Transverse colon (tissue), 4 donors: ENCODE data around the gene TMEM106C. TPM values are rescaled to one million over a fixed set of nuclear protein-coding genes. Genes with fewer than 3 reads are reported as not detected.

Experiments
- DNase-seq: peaks from one replicate; pipeline ENCODE4 v3.0.0-alpha.2; 2019
- H3K27ac ChIP-seq, 4 donors: fragments of 200-600 bp; sonication (generic); 2 replicates each; pipeline ENCODE4 v1.5.1; 2016 to 2018; ENCODE audit warnings: inconsistent platforms in 4 of 4
- H3K27me3 ChIP-seq: fragments of 200-600 bp; sonication (generic); 2 replicates; pipeline ENCODE4 v1.5.1; 2017; ENCODE audit warnings: inconsistent platforms
- H3K36me3 ChIP-seq, 4 donors: fragments of 200-600 bp; sonication (generic); 2 replicates each; pipeline ENCODE4 v1.5.1; 2017 to 2019; ENCODE audit warnings: inconsistent platforms in 4 of 4
- H3K4me1 ChIP-seq, 4 donors: fragments of 200-600 bp; sonication (generic); 2 replicates each; pipeline ENCODE4 v1.5.1; 2017 to 2020; ENCODE audit warnings: inconsistent platforms in 4 of 4
- H3K4me3 ChIP-seq, 4 donors: fragments of 200-600 bp; sonication (generic); 1 replicate in 1 of 4; 2 replicates in 3 of 4; pipeline versions ENCODE4 v1.5.1 to v1.6.1; 2017 to 2019; ENCODE audit warnings: inconsistent platforms in 4 of 4
- H3K9me3 ChIP-seq, 2 donors: fragments of 200-600 bp; sonication (generic); 2 replicates each; pipeline ENCODE4 v1.5.1; 2017 to 2019; ENCODE audit warnings: inconsistent platforms in 2 of 2
- EP300 ChIP-seq: sonication (generic); formaldehyde crosslinking; IDR thresholded peaks from one replicate; pipeline ENCODE4 v1.6.1; 2017; ENCODE audit warnings: antibody characterized with exemption, low read depth
- POLR2A ChIP-seq: fragments of 450-650 bp; IDR thresholded peaks from one replicate; pipeline ENCODE4 v1.6.1; 2016; ENCODE audit warnings: antibody characterized with exemption, mild to moderate bottlenecking, moderate library complexity
- POLR2AphosphoS5 ChIP-seq, 3 donors: sonication (generic); formaldehyde crosslinking; IDR thresholded peaks; one replicate each; pipeline ENCODE4 v1.6.1; 2016; ENCODE audit warnings: antibody characterized with exemption in 3 of 3
- WGBS, 2 donors: methylation state at CpG; one replicate each; pipeline ENCODE4 v1.1.5; 2018; ENCODE audit warnings: low coverage in 1 of 2; 5-methylcytosine and 5-hydroxymethylcytosine counted together
- in situ Hi-C, 4 donors: fragments of 200-750 bp; cut with MboI; loops; one replicate each; pipeline versions ENCODE4 v1.15.0 to v1.15.1; 2017; ENCODE audit warnings: low sequenced_read_pairs in 3 of 4, low pct_ligation_motif_present in 1 of 4, low pct_unique_long_range_greater_than_20kb in 1 of 4
- intact Hi-C: fragments of 100-400 bp; cut with DNase I; formaldehyde crosslinking; loops from one replicate; pipeline ENCODE4 v1.15.1; 2023; ENCODE audit warnings: low total_unique reads
- total RNA-seq, 4 donors: library from RNA; depleted of rRNA; stranded (reverse); fragments of >200 nt; gene quantifications; one replicate each; pipeline ENCODE4 v1.1.0, GENCODE V29; 2016
- TF ChIP-seq, protein P1 (sequence below), 5 experiments: fragments of 200-600 bp in 3 of 5; fragments of 450-650 bp in 2 of 5; sonication (generic) in 3 of 5; IDR thresholded peaks; 1 replicate in 2 of 5; 2 replicates in 3 of 5; pipeline ENCODE4 v1.5.1; 2016 to 2017; ENCODE audit warnings: antibody characterized with exemption in 5 of 5, inconsistent platforms in 3 of 5, mild to moderate bottlenecking in 2 of 5, moderate library complexity in 1 of 5

The TMEM106C gene
- total RNA-seq, 4 donors from 2014 or later = 51.9 to 258 (median 113) TPM

DNA sequence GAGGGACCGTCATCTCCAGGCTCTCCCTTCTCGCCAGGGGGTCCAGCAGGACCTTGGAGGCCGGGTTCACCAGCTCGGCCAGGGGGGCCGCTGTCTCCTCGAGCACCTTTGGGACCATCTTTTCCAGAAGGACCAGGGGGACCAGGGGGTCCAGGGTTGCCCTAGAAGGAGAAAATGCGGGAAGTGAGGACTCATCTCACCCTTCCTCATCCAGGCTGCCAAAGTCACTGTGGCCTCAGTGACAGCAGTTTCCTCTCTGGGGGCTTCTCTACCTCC is 15.1 kb downstream of the TMEM106C start:
- Histone ChIP-seq H3K36me3 (no peaks in the 10 kb centered on the region), H3K9me3 (no peaks in the 10 kb centered on the region), H3K4me3 (no peak overlapping the region), H3K4me1 (peaks cover 0 to 7% (median 2%) of the 10 kb centered on the region in 4 donors), H3K27me3 (peaks cover 3% of the 10 kb centered on the region), H3K27ac (no peak overlapping the region)
- intact Hi-C loops = no loop called here
- WGBS, 2 donors = 78% methylated on average over 7 of the region's 7 CpGs; no CpG with 5 or more reads in 1 of the 2 donors
- TF ChIP-seq, protein P1, sequence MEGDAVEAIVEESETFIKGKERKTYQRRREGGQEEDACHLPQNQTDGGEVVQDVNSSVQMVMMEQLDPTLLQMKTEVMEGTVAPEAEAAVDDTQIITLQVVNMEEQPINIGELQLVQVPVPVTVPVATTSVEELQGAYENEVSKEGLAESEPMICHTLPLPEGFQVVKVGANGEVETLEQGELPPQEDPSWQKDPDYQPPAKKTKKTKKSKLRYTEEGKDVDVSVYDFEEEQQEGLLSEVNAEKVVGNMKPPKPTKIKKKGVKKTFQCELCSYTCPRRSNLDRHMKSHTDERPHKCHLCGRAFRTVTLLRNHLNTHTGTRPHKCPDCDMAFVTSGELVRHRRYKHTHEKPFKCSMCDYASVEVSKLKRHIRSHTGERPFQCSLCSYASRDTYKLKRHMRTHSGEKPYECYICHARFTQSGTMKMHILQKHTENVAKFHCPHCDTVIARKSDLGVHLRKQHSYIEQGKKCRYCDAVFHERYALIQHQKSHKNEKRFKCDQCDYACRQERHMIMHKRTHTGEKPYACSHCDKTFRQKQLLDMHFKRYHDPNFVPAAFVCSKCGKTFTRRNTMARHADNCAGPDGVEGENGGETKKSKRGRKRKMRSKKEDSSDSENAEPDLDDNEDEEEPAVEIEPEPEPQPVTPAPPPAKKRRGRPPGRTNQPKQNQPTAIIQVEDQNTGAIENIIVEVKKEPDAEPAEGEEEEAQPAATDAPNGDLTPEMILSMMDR (IDR thresholded peaks at IDR 0.05) = no peak
- TF ChIP-seq POLR2A (no peak), EP300 (no peak), POLR2AphosphoS5 (IDR thresholded peaks at IDR 0.05) (no peak)
- in situ Hi-C loops = no loop called here
- DNase-seq = no peak

GRCh38 chr12:47979166-47979565 is 15.8 kb downstream of the TMEM106C start:
- H3K36me3 ChIP-seq = no peaks in the 10 kb centered on the region
- DNase-seq = no peak
- no peak overlapping the region for H3K4me3 ChIP-seq
- H3K27ac ChIP-seq = no peak overlapping the region
- TF ChIP-seq EP300 (no peak), POLR2AphosphoS5 (IDR thresholded peaks at IDR 0.05) (no peak), POLR2A (no peak)
- TF ChIP-seq, protein P1 (IDR thresholded peaks at IDR 0.05) = no peak
- 91% methylated on average over 5 of the region's 5 CpGs; no CpG with 5 or more reads in 1 of the 2 donors for WGBS, 2 donors
- H3K9me3 ChIP-seq = no peaks in the 10 kb centered on the region
- H3K27me3 ChIP-seq = peaks cover 3% of the 10 kb centered on the region
- peaks cover 0 to 7% (median 2%) of the 10 kb centered on the region in 4 donors for H3K4me1 ChIP-seq
- intact Hi-C loops (no loop called here), in situ Hi-C loops (no loop called here)

DNA sequence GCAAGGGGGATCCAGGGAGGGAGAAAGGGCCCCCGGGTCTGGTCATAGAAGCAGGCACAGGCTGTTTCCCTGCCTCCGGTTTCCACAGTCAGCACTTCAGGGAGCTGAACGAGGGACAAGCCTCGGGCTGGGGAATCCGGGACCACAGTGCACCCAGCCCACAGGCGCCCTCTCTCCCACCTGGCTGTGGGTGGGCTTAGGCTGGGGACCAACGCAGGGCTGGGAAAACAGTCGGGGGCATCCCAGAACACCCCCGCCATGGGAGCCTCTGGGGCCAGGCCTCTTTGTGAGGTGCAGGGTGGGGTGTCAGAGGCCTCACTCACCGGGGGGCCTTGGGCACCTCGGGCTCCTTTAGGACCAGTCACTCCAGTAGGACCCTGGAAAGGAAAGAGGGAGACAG is 16.3 kb downstream of the TMEM106C start:
- no peak for TF ChIP-seq EP300
- no peak for TF ChIP-seq POLR2AphosphoS5 (IDR thresholded peaks at IDR 0.05)
- TF ChIP-seq POLR2A = no peak
- TF ChIP-seq, protein P1 (IDR thresholded peaks at IDR 0.05) = no peak
- WGBS, 2 donors = 85% methylated on average over 11 of the region's 11 CpGs; no CpG with 5 or more reads in 1 of the 2 donors
- Histone ChIP-seq H3K27ac (no peak overlapping the region), H3K27me3 (peaks cover 3% of the 10 kb centered on the region), H3K4me3 (no peak overlapping the region), H3K9me3 (no peaks in the 10 kb centered on the region), H3K4me1 (peaks cover 0 to 7% (median 2%) of the 10 kb centered on the region in 4 donors), H3K36me3 (no peaks in the 10 kb centered on the region)
- in situ Hi-C loops = no loop called here
- intact Hi-C loops = no loop called here
- DNase-seq = no peak

DNA sequence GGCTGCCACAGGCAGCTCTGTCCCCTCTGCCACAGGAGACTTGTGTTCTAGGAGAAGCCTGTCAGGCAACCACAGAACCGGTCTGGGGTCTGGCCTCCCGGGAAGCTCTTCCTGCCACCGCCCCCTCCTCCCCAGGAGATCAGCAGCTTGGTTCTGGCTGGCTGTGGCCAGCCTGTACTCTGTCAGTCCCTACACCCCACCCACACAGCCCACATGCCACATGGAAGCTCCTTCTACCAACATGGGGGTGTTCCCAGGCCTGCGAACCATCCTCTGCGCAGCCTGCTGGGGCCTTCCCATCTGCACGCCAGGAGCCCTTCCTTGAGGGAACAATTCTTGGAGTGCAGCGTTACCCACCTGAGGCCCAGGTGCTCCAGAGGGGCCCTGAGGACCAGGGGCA is 16.8 kb downstream of the TMEM106C start:
- Histone ChIP-seq H3K9me3 (no peaks in the 10 kb centered on the region), H3K27ac (no peak overlapping the region), H3K27me3 (peaks cover 3% of the 10 kb centered on the region), H3K4me3 (no peak overlapping the region), H3K4me1 (peaks cover 0 to 7% (median 2%) of the 10 kb centered on the region in 4 donors), H3K36me3 (no peaks in the 10 kb centered on the region)
- TF ChIP-seq, protein P1 (IDR thresholded peaks at IDR 0.05) = no peak
- TF ChIP-seq POLR2AphosphoS5 (IDR thresholded peaks at IDR 0.05) (no peak), POLR2A (no peak), EP300 (no peak)
- in situ Hi-C loops = no loop called here
- intact Hi-C loops = no loop called here
- 84% methylated on average over 6 of the region's 7 CpGs; no CpG with 5 or more reads in 1 of the 2 donors for WGBS, 2 donors
- DNase-seq = no peak
